ENCODE measurements around the gene ABI3BP. TPM values are rescaled to one million over a fixed set of nuclear protein-coding genes. Genes with fewer than 3 reads are reported as not detected.

ABI3BP gene
- total RNA-seq, 1 donor from 2014 or later: 207 TPM

GRCh38 chr3:100875239-100875638 is 118.0 kb downstream of the ABI3BP start:
- no peak for DNase-seq
- ATAC-seq: peak; percentile 56

GRCh38 chr3:100873611-100874010 is 119.6 kb downstream of the ABI3BP start:
- intact Hi-C loops (cut with DNase I): no loop called here
- no peak for TF ChIP-seq CTCF (IDR thresholded peaks at IDR 0.05)
- H3K27me3 ChIP-seq: no peaks in the 10 kb centered on the region

More at GRCh38 chr3:100875239-100875638, 118.0 kb downstream of the ABI3BP start:
- intact Hi-C loops (cut with DNase I): no loop called here
- Histone ChIP-seq H3K36me3 (no peaks in the 10 kb centered on the region), H3K27ac (no peak overlapping the region), H3K27me3 (no peaks in the 10 kb centered on the region), H3K4me3 (no peak overlapping the region), H3K4me1 (peaks cover 12% of the 10 kb centered on the region), H3K9me3 (no peaks in the 10 kb centered on the region)
- no peak for TF ChIP-seq CTCF (IDR thresholded peaks at IDR 0.05)

GRCh38 chr3:100871306-100871705 is 121.9 kb downstream of the ABI3BP start:
- no peak for ATAC-seq
- no peak for DNase-seq
- Histone ChIP-seq H3K4me3 (no peak overlapping the region), H3K4me1 (peaks cover 12% of the 10 kb centered on the region), H3K27ac (no peak overlapping the region), H3K9me3 (no peaks in the 10 kb centered on the region), H3K27me3 (no peaks in the 10 kb centered on the region), H3K36me3 (no peaks in the 10 kb centered on the region)
- no peak for TF ChIP-seq CTCF (IDR thresholded peaks at IDR 0.05)
- intact Hi-C loops (cut with DNase I): no loop called here

More at GRCh38 chr3:100873611-100874010, 119.6 kb downstream of the ABI3BP start:
- Histone ChIP-seq H3K4me3 (no peak overlapping the region), H3K9me3 (no peaks in the 10 kb centered on the region), H3K36me3 (no peaks in the 10 kb centered on the region), H3K27ac (no peak overlapping the region), H3K4me1 (peaks cover 9% of the 10 kb centered on the region)
- DNase-seq (no peak), ATAC-seq (no peak)

GRCh38 chr3:100869787-100870186 is 123.4 kb downstream of the ABI3BP start:
- no peaks in the 10 kb centered on the region for H3K9me3 ChIP-seq
- H3K4me1 ChIP-seq: peaks cover 3% of the 10 kb centered on the region
- no peak overlapping the region for H3K27ac ChIP-seq
- H3K4me3 ChIP-seq: no peak overlapping the region
- DNase-seq (no peak), ATAC-seq (no peak)
- H3K27me3 ChIP-seq: no peaks in the 10 kb centered on the region
- no peak for TF ChIP-seq CTCF (IDR thresholded peaks at IDR 0.05)
- no peaks in the 10 kb centered on the region for H3K36me3 ChIP-seq
- intact Hi-C loops (cut with DNase I): no loop called here

GRCh38 chr3:100868894-100869293 is 124.3 kb downstream of the ABI3BP start:
- no peak for TF ChIP-seq CTCF (IDR thresholded peaks at IDR 0.05)
- DNase-seq (no peak), ATAC-seq (no peak)
- Histone ChIP-seq H3K36me3 (no peaks in the 10 kb centered on the region), H3K27ac (no peak overlapping the region), H3K4me1 (peaks cover 3% of the 10 kb centered on the region), H3K4me3 (no peak overlapping the region), H3K9me3 (no peaks in the 10 kb centered on the region), H3K27me3 (no peaks in the 10 kb centered on the region)
- intact Hi-C loops (cut with DNase I): no loop called here

- intact Hi-C loops (cut with DNase I): no loop called here
- Histone ChIP-seq H3K9me3 (no peaks in the 10 kb centered on the region), H3K4me1 (peaks cover 3% of the 10 kb centered on the region), H3K36me3 (no peaks in the 10 kb centered on the region), H3K27me3 (no peaks in the 10 kb centered on the region), H3K4me3 (no peak overlapping the region), H3K27ac (no peak overlapping the region)
- ATAC-seq (no peak), DNase-seq (no peak)
- no peak for TF ChIP-seq CTCF (IDR thresholded peaks at IDR 0.05)
Observed at GRCh38 chr3:100868096-100868495, 125.1 kb downstream of the ABI3BP start.

Data from upper lobe of right lung (tissue), 1 donor.